Naive thymus-derived CD8-positive, alpha-beta T cell (primary cell): ENCODE results near the gene TRAPPC12. TPM values are rescaled to one million over a fixed set of nuclear protein-coding genes. Genes with fewer than 3 reads are reported as not detected.
A peak's percentile ranks its signal among the peaks of the same experiment; 100 is the strongest.
"Not testable (repeated sequence)": the region's sequence is repeated elsewhere in the genome, so short reads cannot be mapped to it uniquely, and the experiment has no call there.

Source experiments
- ATAC-seq, 2 donors: fragments of 150-1000 bp; cut with Tn5 transposase in 1 of 2; sonication (Bioruptor Pico), chemical (Tn5 transposase) in 1 of 2; 1 replicate in 1 of 2; 2 replicates in 1 of 2; pipeline ENCODE4 v1.10.0; 2021; ENCODE audit warnings: mild to moderate bottlenecking in 2 of 2, moderate library complexity in 2 of 2
- POLR2A ChIA-PET: fragments of 350-600 bp; sonication (Branson Sonifier 250); formaldehyde crosslinking; loops from one replicate; lab custom pipeline; 2021; ENCODE audit warnings: antibody characterized with exemption; lab: Charles Lee
- DNase-seq, 10 donors: peaks; one replicate each; pipeline versions ENCODE4 v3.0.0 to v3.0.0-alpha.2; 2020 to 2022
- H3K27ac Mint-ChIP-seq, 10 donors: one replicate each; pipeline ENCODE4 v1.8.0; 2020 to 2022; ENCODE audit warnings: mild to moderate bottlenecking in 10 of 10, mixed read lengths in 10 of 10, moderate library complexity in 4 of 10, inconsistent platforms in 1 of 10
- H3K27me3 Mint-ChIP-seq, 5 donors: one replicate each; pipeline ENCODE4 v1.8.0; 2021 to 2022; ENCODE audit warnings: mixed read lengths in 5 of 5
- H3K36me3 Mint-ChIP-seq, 3 donors: one replicate each; pipeline ENCODE4 v1.8.0; 2020 to 2022; ENCODE audit warnings: mixed read lengths in 3 of 3, mild to moderate bottlenecking in 2 of 3, inconsistent platforms in 1 of 3
- H3K4me1 Mint-ChIP-seq, 4 donors: one replicate each; pipeline ENCODE4 v1.8.0; 2021 to 2022; ENCODE audit warnings: mixed read lengths in 4 of 4
- H3K4me3 Mint-ChIP-seq, 10 donors: one replicate each; pipeline ENCODE4 v1.8.0; 2020 to 2022; ENCODE audit warnings: mild to moderate bottlenecking in 10 of 10, mixed read lengths in 10 of 10, moderate library complexity in 6 of 10, inconsistent platforms in 1 of 10
- H3K9me3 Mint-ChIP-seq, 9 donors: one replicate each; pipeline ENCODE4 v1.8.0; 2020 to 2022; ENCODE audit warnings: mixed read lengths in 9 of 9, mild to moderate bottlenecking in 3 of 9, inconsistent platforms in 1 of 9, moderate library complexity in 1 of 9
- polyA plus RNA-seq, 3 donors: library from polyadenylated mRNA; unstranded; fragments of 300-500 nt; fragmentation: Illumina TruSeq; gene quantifications; one replicate each; pipeline ENCODE4 v1.2.3, GENCODE V29; 2021
- total RNA-seq, 8 experiments: library from RNA in 2 of 8; stranded (reverse) in 2 of 8; gene quantifications; one replicate each; pipeline ENCODE4 v1.2.3 and lab custom pipeline; 2021 to 2026

Gene TRAPPC12
- total and polyA plus RNA-seq, 5 experiments from 2014 or later = 23.8 to 162 (median 44.0) TPM

- Mint-ChIP-seq H3K9me3 (peaks cover 0 to 15% (median 8%) of the 10 kb centered on the region in 9 donors), H3K36me3 (peaks cover 48 to 69% (median 60%) of the 10 kb centered on the region in 3 donors), H3K27me3 (no peaks in the 10 kb centered on the region), H3K27ac (peak overlapping the region in 1 of 10 donors; percentile 48), H3K4me1 (peaks cover 0 to 4% (median 2%) of the 10 kb centered on the region in 4 donors), H3K4me3 (no peak overlapping the region)
- POLR2A ChIA-PET = no interaction called here
- DNase-seq (no peak), ATAC-seq (no peak)
These were observed 30.2 kb upstream of the TRAPPC12 start for GRCh38 chr2:3349211-3349693.

GRCh38 chr2:3354986-3355385 is 24.5 kb upstream of the TRAPPC12 start:
- no peak overlapping the region for H3K27ac Mint-ChIP-seq
- peaks cover 34 to 51% (median 36%) of the 10 kb centered on the region in 3 donors for H3K36me3 Mint-ChIP-seq
- H3K27me3 Mint-ChIP-seq = no peaks in the 10 kb centered on the region
- H3K4me1 Mint-ChIP-seq = peaks cover 6 to 26% (median 16%) of the 10 kb centered on the region in 4 donors
- peaks cover 0 to 13% (median 7%) of the 10 kb centered on the region in 9 donors for H3K9me3 Mint-ChIP-seq
- DNase-seq (no peak), ATAC-seq (no peak)
- POLR2A ChIA-PET = no interaction called here
- no peak overlapping the region for H3K4me3 Mint-ChIP-seq

- no peaks in the 10 kb centered on the region for H3K27me3 Mint-ChIP-seq
- H3K4me1 Mint-ChIP-seq = peaks cover 15 to 29% (median 20%) of the 10 kb centered on the region in 4 donors
- POLR2A ChIA-PET = no interaction called here
- DNase-seq (no peak), ATAC-seq (no peak)
- H3K4me3 Mint-ChIP-seq = no peak overlapping the region
- H3K36me3 Mint-ChIP-seq = peaks cover 24 to 45% (median 25%) of the 10 kb centered on the region in 3 donors
- H3K9me3 Mint-ChIP-seq = peaks cover 0 to 10% (median 3%) of the 10 kb centered on the region in 9 donors
- peak overlapping the region in 1 of 10 donors; percentile 76 for H3K27ac Mint-ChIP-seq
These were observed 23.4 kb upstream of the TRAPPC12 start for GRCh38 chr2:3355951-3356569.

GRCh38 chr2:3356799-3357198 is 22.7 kb upstream of the TRAPPC12 start:
- Mint-ChIP-seq H3K4me3 (no peak overlapping the region), H3K9me3 (peaks cover 0 to 6% (median 3%) of the 10 kb centered on the region in 9 donors), H3K4me1 (peaks cover 21 to 35% (median 27%) of the 10 kb centered on the region in 4 donors), H3K36me3 (peaks cover 19 to 38% (median 20%) of the 10 kb centered on the region in 3 donors), H3K27me3 (no peaks in the 10 kb centered on the region), H3K27ac (peak overlapping the region in 1 of 10 donors; percentile 44)
- POLR2A ChIA-PET = no interaction called here
- ATAC-seq (no peak), DNase-seq (no peak)

GRCh38 chr2:3357446-3357845 is 22.0 kb upstream of the TRAPPC12 start:
- POLR2A ChIA-PET, ATAC-seq, H3K4me3 Mint-ChIP-seq, H3K9me3 Mint-ChIP-seq, DNase-seq, H3K27me3 Mint-ChIP-seq: not testable (repeated sequence)
- Mint-ChIP-seq H3K4me1 (peaks cover 24 to 41% (median 32%) of the 10 kb centered on the region in 4 donors), H3K36me3 (peaks cover 17 to 36% (median 18%) of the 10 kb centered on the region in 3 donors), H3K27ac (peak overlapping the region in 2 of 10 donors; percentile 15 to 44)

- Mint-ChIP-seq H3K9me3 (no peaks in the 10 kb centered on the region), H3K27ac (peak overlapping the region in 1 of 10 donors; percentile 65), H3K4me1 (peaks cover 28 to 45% (median 37%) of the 10 kb centered on the region in 4 donors), H3K36me3 (peaks cover 13 to 31% (median 14%) of the 10 kb centered on the region in 3 donors), H3K4me3 (no peak overlapping the region), H3K27me3 (no peaks in the 10 kb centered on the region)
- ATAC-seq = no peak
- DNase-seq = no peak
- POLR2A ChIA-PET = no interaction called here
These were observed 21.6 kb upstream of the TRAPPC12 start for GRCh38 chr2:3357926-3358325.

- H3K27me3 Mint-ChIP-seq = no peaks in the 10 kb centered on the region
- POLR2A ChIA-PET = no interaction called here
- peaks cover 0 to 12% (median 0%) of the 10 kb centered on the region in 3 donors for H3K36me3 Mint-ChIP-seq
- ATAC-seq = no peak
- H3K27ac Mint-ChIP-seq = peak overlapping the region in 2 of 10 donors; percentile 8 to 87
- peak overlapping the region in 1 of 10 donors; percentile 28 for H3K4me3 Mint-ChIP-seq
- H3K9me3 Mint-ChIP-seq = no peaks in the 10 kb centered on the region
- peaks cover 35 to 59% (median 52%) of the 10 kb centered on the region in 4 donors for H3K4me1 Mint-ChIP-seq
- DNase-seq = no peak
These were observed 17.7 kb upstream of the TRAPPC12 start for GRCh38 chr2:3361518-3362389.

- Mint-ChIP-seq H3K4me3 (no peak overlapping the region), H3K36me3 (peaks cover 0 to 16% (median 11%) of the 10 kb centered on the region in 3 donors), H3K27ac (no peak overlapping the region), H3K9me3 (no peaks in the 10 kb centered on the region), H3K27me3 (no peaks in the 10 kb centered on the region), H3K4me1 (peaks cover 31 to 56% (median 48%) of the 10 kb centered on the region in 4 donors)
- no peak for ATAC-seq
- POLR2A ChIA-PET = interaction anchor here (0.6 kb wide), 1 partner anchor 12 kb away, joined by 3 read pairs; no protein-coding TSS in a partner anchor
- DNase-seq = no peak
These were observed 14.3 kb upstream of the TRAPPC12 start for GRCh38 chr2:3365219-3365618.

- peaks cover 11 to 35% (median 22%) of the 10 kb centered on the region in 4 donors for H3K4me1 Mint-ChIP-seq
- H3K27me3 Mint-ChIP-seq = no peaks in the 10 kb centered on the region
- POLR2A ChIA-PET = no interaction called here
- no peak overlapping the region for H3K4me3 Mint-ChIP-seq
- no peak for DNase-seq
- no peaks in the 10 kb centered on the region for H3K9me3 Mint-ChIP-seq
- ATAC-seq = no peak
- H3K27ac Mint-ChIP-seq = no peak overlapping the region
- H3K36me3 Mint-ChIP-seq = peaks cover 0 to 16% (median 8%) of the 10 kb centered on the region in 3 donors
These were observed 11.2 kb upstream of the TRAPPC12 start for GRCh38 chr2:3368261-3368722.

GRCh38 chr2:3369340-3370181 is 9.9 kb upstream of the TRAPPC12 start:
- H3K9me3 Mint-ChIP-seq, H3K27ac Mint-ChIP-seq, H3K27me3 Mint-ChIP-seq, DNase-seq, POLR2A ChIA-PET, ATAC-seq, H3K4me3 Mint-ChIP-seq: not testable (repeated sequence)
- peaks cover 11 to 30% (median 18%) of the 10 kb centered on the region in 4 donors for H3K4me1 Mint-ChIP-seq
- peaks cover 0 to 16% (median 6%) of the 10 kb centered on the region in 3 donors for H3K36me3 Mint-ChIP-seq

GRCh38 chr2:3376821-3377220 is 2.7 kb upstream of the TRAPPC12 start:
- H3K36me3 Mint-ChIP-seq = peaks cover 0 to 8% (median 0%) of the 10 kb centered on the region in 3 donors
- H3K4me3 Mint-ChIP-seq = peak overlapping the region; percentile 92 to 99 (median 97)
- POLR2A ChIA-PET = interaction anchor here (0.7 to 1.8 kb wide), 2 partner anchors 181 to 197 kb away, joined by 4 to 6 read pairs; partner anchors contain the start of gene RNASEH1
- H3K4me1 Mint-ChIP-seq = peaks cover 18 to 53% (median 46%) of the 10 kb centered on the region in 4 donors
- no peak for ATAC-seq
- peak overlapping the region; percentile 95 to 99 (median 98) for H3K27ac Mint-ChIP-seq
- peak in 1 of 10 donors; percentile 9 for DNase-seq
- H3K27me3 Mint-ChIP-seq = no peaks in the 10 kb centered on the region
- H3K9me3 Mint-ChIP-seq = peaks cover 0 to 4% (median 0%) of the 10 kb centered on the region in 9 donors
